ENCODE measurements around the gene TRPT1. TPM values are rescaled to one million over a fixed set of nuclear protein-coding genes. Genes with fewer than 3 reads are reported as not detected.
A peak's percentile ranks its signal among the peaks of the same experiment; 100 is the strongest.

TRPT1 gene
- total RNA-seq, 1 donor from 2014 or later, result 52.0 TPM

- peak overlapping the region; percentile 85 for H3K4me3 Mint-ChIP-seq (ENCODE audit: low read depth)
- H3K27ac Mint-ChIP-seq, result peak overlapping the region; percentile 98
- no peak for DNase-seq (ENCODE audit: low spot score, unreplicated experiment)
- H3K27me3 Mint-ChIP-seq, result no peaks in the 10 kb centered on the region
- peaks cover 8% of the 10 kb centered on the region for H3K36me3 Mint-ChIP-seq (ENCODE audit: insufficient read depth)
- H3K4me1 Mint-ChIP-seq (ENCODE audit: low read depth), result peaks cover 16% of the 10 kb centered on the region
- no peaks in the 10 kb centered on the region for H3K9me3 Mint-ChIP-seq (ENCODE audit: low read depth)
- TF ChIP-seq CTCF (IDR thresholded peaks at IDR 0.05; ENCODE audit: unreplicated experiment), result peak; percentile 14
Measured at GRCh38 chr11:64241491-64242374, 15.7 kb upstream of the TRPT1 start.

GRCh38 chr11:64241241-64241490, 15.2 kb upstream of the TRPT1 start:
- DNase-seq (ENCODE audit: low spot score, unreplicated experiment), result peak; percentile 99
- Mint-ChIP-seq H3K4me3 (ENCODE audit: low read depth) (peak overlapping the region; percentile 85), H3K9me3 (ENCODE audit: low read depth) (no peaks in the 10 kb centered on the region), H3K27me3 (no peaks in the 10 kb centered on the region), H3K36me3 (ENCODE audit: insufficient read depth) (peaks cover 8% of the 10 kb centered on the region), H3K27ac (peak overlapping the region; percentile 98), H3K4me1 (ENCODE audit: low read depth) (peaks cover 16% of the 10 kb centered on the region)
- no peak for TF ChIP-seq CTCF (IDR thresholded peaks at IDR 0.05; ENCODE audit: unreplicated experiment)

DNA sequence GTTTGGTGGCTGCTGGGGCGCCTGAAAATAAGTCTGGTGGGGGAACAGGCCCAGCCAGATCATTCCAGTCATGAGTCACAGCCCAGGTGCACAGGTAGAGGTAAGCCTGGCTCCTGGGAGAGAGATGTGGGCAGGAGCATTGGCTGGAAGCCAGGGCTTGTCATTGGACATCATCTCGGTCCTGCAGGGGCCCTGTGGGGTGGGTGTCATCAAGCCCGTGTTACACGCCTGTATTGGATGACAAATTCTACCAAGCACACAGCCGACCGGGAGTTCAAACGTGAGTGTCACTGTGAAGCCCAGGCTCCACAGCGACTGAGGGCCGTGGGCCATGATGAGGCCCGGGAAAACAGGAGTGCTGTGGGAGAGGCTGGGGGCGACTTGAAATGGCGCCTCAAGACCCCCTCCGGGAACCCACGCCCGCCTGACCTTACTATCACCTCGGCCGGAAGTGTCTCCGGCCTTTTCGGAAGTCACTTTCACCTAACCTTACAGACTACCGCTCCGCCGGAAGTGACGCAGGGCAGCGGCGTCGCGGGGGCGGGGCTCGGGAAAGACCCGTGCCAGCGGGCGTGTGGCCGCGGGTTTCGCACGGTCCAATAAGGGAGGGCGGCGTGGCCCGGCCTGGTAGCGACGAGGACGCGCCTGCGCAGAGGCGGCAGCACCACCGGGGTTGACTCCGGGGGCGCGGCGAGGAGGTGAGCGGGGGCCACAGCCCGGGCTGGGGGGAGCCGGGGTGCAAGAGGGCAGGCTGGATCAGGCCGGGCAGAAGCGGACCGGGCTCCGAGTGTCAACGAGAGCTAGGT, 14.7 kb upstream of the TRPT1 start, which contains the start of gene FKBP2:
Gene FKBP2, plus strand, starts transcription at position 661 of the 806 bp plus-strand sequence. CDS start 1,293 bp downstream, outside the sequence.
- Mint-ChIP-seq H3K27me3 (no peaks in the 10 kb centered on the region), H3K9me3 (ENCODE audit: low read depth) (no peaks in the 10 kb centered on the region), H3K4me1 (ENCODE audit: low read depth) (peaks cover 16% of the 10 kb centered on the region), H3K27ac (peak within 1 kb of the TSS; percentile 98), H3K4me3 (ENCODE audit: low read depth) (peak within 1 kb of the TSS; percentile 85), H3K36me3 (ENCODE audit: insufficient read depth) (peaks cover 8% of the 10 kb centered on the region)
- peak; percentile 94 for DNase-seq (ENCODE audit: low spot score, unreplicated experiment)
- no peak for TF ChIP-seq CTCF (IDR thresholded peaks at IDR 0.05; ENCODE audit: unreplicated experiment)

DNA sequence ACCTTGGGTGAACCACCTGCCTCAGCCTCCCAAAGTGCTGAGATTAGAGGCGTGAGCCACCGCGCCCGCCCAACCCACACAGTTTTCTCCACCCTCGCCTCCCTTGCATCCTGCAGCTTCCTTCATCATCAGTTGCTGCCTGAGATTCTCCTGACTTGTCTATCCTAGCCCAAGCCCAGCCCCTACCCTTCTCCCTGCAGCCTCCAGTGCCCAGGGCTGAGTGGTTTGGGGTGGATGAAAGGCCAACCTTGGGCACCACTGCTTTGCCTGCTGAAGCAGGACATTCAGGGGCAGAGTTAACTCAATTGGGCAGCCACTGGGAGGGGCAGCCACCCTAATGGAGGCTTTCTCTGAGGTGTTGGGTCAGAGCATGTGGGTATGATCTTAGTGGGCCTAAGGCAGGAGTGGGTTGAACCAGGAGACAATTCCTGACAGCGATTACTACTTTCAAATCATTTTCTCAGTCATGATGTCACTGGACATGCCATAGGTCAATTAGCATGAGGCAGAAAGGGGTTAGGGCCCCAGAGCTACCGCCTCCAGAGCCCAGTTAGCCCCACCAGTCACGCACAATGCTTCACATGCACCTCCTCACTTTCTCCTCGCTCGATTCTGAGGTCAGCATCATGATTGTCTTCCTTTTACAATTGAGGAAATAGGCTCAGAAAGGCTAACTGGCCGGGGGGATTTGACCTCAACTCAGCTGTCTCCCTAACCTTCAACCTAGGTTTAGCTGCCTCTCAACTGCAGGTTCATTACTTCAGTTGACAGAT, 13.9 kb upstream of the TRPT1 start:
- no peaks in the 10 kb centered on the region for H3K27me3 Mint-ChIP-seq
- peak overlapping the region; percentile 98 for H3K27ac Mint-ChIP-seq
- no peak for TF ChIP-seq CTCF (IDR thresholded peaks at IDR 0.05; ENCODE audit: unreplicated experiment)

GRCh38 chr11:64238999-64239398, 13.0 kb upstream of the TRPT1 start:
- no peak for TF ChIP-seq CTCF (IDR thresholded peaks at IDR 0.05; ENCODE audit: unreplicated experiment)
- H3K27ac Mint-ChIP-seq, result peak overlapping the region; percentile 56
- no peak for DNase-seq (ENCODE audit: low spot score, unreplicated experiment)
- no peaks in the 10 kb centered on the region for H3K27me3 Mint-ChIP-seq
- H3K36me3 Mint-ChIP-seq (ENCODE audit: insufficient read depth), result peaks cover 8% of the 10 kb centered on the region
- H3K4me3 Mint-ChIP-seq (ENCODE audit: low read depth), result peak overlapping the region; percentile 54
- no peaks in the 10 kb centered on the region for H3K9me3 Mint-ChIP-seq (ENCODE audit: low read depth)
- H3K4me1 Mint-ChIP-seq (ENCODE audit: low read depth), result peaks cover 23% of the 10 kb centered on the region

More for the DNA sequence above, 13.9 kb upstream of the TRPT1 start:
- H3K9me3 Mint-ChIP-seq (ENCODE audit: low read depth), result no peaks in the 10 kb centered on the region
- H3K36me3 Mint-ChIP-seq (ENCODE audit: insufficient read depth), result peaks cover 8% of the 10 kb centered on the region
- H3K4me1 Mint-ChIP-seq (ENCODE audit: low read depth), result peaks cover 23% of the 10 kb centered on the region
- DNase-seq (ENCODE audit: low spot score, unreplicated experiment), result no peak
- peak overlapping the region; percentile 85 for H3K4me3 Mint-ChIP-seq (ENCODE audit: low read depth)
